Smooth muscle cell (in vitro differentiated cells): ENCODE results near the gene TUBGCP3. TPM values are rescaled to one million over a fixed set of nuclear protein-coding genes. Genes with fewer than 3 reads are reported as not detected.

Experiments used
- DNase-seq: peaks from one replicate; lab custom pipeline; 2025; ENCODE audit not compliant: unreplicated experiment; lab: John Stamatoyannopoulos, UW
- H2AFZ ChIP-seq: fragments of 200-600 bp; sonication (generic); 2 replicates; pipeline ENCODE4 v1.6.0; 2016; ENCODE audit warnings: antibody characterized with exemption, low read depth, mild to moderate bottlenecking
- H3F3A ChIP-seq: fragments of 200-600 bp; sonication (generic); 2 replicates; pipeline ENCODE4 v1.6.0; 2017; ENCODE audit warnings: antibody characterized with exemption, low read depth
- H3K27ac ChIP-seq: fragments of 200-600 bp; sonication (generic); 2 replicates; pipeline ENCODE4 v1.5.1; 2016; ENCODE audit warnings: low read depth, mild to moderate bottlenecking
- H3K27me3 ChIP-seq: fragments of 200-600 bp; sonication (generic); 2 replicates; pipeline ENCODE4 v1.6.1; 2016; ENCODE audit warnings: low read depth, mild to moderate bottlenecking
- H3K36me3 ChIP-seq: fragments of 200-600 bp; sonication (generic); 2 replicates; pipeline ENCODE4 v1.5.1; 2016; ENCODE audit warnings: low read depth
- H3K4me1 ChIP-seq: fragments of 200-600 bp; sonication (generic); 2 replicates; pipeline ENCODE4 v1.5.1; 2016; ENCODE audit warnings: low read depth
- H3K4me2 ChIP-seq: fragments of 200-600 bp; sonication (generic); 2 replicates; pipeline ENCODE4 v1.6.0; 2016; ENCODE audit warnings: mild to moderate bottlenecking
- H3K4me3 ChIP-seq: fragments of 200-600 bp; sonication (generic); 2 replicates; pipeline ENCODE4 v1.5.1; 2016; ENCODE audit warnings: mild to moderate bottlenecking
- H3K79me2 ChIP-seq: fragments of 200-600 bp; sonication (generic); 2 replicates; pipeline ENCODE4 v1.6.0; 2016; ENCODE audit warnings: low read depth, mild to moderate bottlenecking
- H3K9ac ChIP-seq: fragments of 200-600 bp; sonication (generic); 2 replicates; pipeline ENCODE4 v1.6.0; 2016; ENCODE audit warnings: low read depth
- H3K9me3 ChIP-seq: fragments of 200-600 bp; sonication (generic); replicated peaks from 2 replicates; pipeline ENCODE4 v1.5.1; 2016; ENCODE audit warnings: low read depth
- H4K20me1 ChIP-seq: fragments of 200-600 bp; sonication (generic); 2 replicates; pipeline ENCODE4 v1.6.0; 2016; ENCODE audit warnings: low read depth
- CTCF ChIP-seq: fragments of 200-600 bp; sonication (generic); IDR thresholded peaks from 2 replicates; pipeline ENCODE4 v1.5.1; 2017; ENCODE audit warnings: borderline replicate concordance, mild to moderate bottlenecking, antibody characterized with exemption; ENCODE audit not compliant: insufficient read depth, poor library complexity, severe bottlenecking
- WGBS: methylation state at CpG from one replicate; pipeline ENCODE4 v1.1.7; 2016; ENCODE audit warnings: low lambda C conversion rate; 5-methylcytosine and 5-hydroxymethylcytosine counted together
- polyA plus RNA-seq: library from polyadenylated mRNA; unstranded; fragments of >200 nt; fragmentation: Nextera tagmentation; extraction: Ambion mirVana; gene quantifications from 2 replicates; pipeline ENCODE4 v1.2.1, GENCODE V29; 2016
- total RNA-seq: library from RNA; depleted of rRNA; stranded (reverse); fragments of >200 nt; gene quantifications from 2 replicates; pipeline ENCODE4 v1.2.3, GENCODE V29; 2014

Gene TUBGCP3
- total and polyA plus RNA-seq, 2 experiments from 2014 or later: 9.4 to 12.4 TPM

- WGBS: 91% methylated on average over 7 of the region's 7 CpGs
Measured at GRCh38 chr13:112614835-112615234, 26.9 kb upstream of the TUBGCP3 start.

DNA sequence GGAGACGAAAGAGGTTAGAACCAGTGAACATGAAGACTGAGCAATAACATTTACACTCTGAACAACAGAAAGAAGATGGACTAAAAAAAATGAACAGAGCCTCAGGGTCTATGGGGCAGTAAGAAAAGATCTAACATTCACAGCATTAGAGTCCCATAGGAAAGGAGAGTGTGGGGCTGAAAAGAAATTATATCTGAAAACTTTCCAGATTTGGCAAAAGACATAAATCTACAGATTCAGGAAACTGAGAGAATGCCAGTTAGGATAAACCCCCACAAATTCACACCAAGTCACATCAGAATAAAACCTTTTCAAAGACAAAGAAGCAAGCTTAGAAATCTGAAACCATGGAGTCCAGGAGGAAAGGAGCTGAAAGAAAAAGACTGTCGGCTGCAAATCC, 20.3 kb upstream of the TUBGCP3 start:
- Histone ChIP-seq H3K36me3 (no peaks in the 10 kb centered on the region), H3K4me3 (no peak overlapping the region), H3K4me2 (no peak overlapping the region), H3K4me1 (peaks cover 4% of the 10 kb centered on the region), H4K20me1 (no peaks in the 10 kb centered on the region), H3K9ac (no peak overlapping the region), H2AFZ (no peak overlapping the region), H3K27me3 (peaks cover 10% of the 10 kb centered on the region), H3K9me3 (no peaks in the 10 kb centered on the region), H3F3A (no peaks in the 10 kb centered on the region), H3K79me2 (no peaks in the 10 kb centered on the region), H3K27ac (no peak overlapping the region)
- no peak for TF ChIP-seq CTCF
- no peak for DNase-seq
- 91% methylated on average over 2 of the region's 2 CpGs for WGBS

More at GRCh38 chr13:112614835-112615234, 26.9 kb upstream of the TUBGCP3 start:
- Histone ChIP-seq H3K4me3 (no peak overlapping the region), H2AFZ (no peak overlapping the region), H3F3A (no peaks in the 10 kb centered on the region), H3K9ac (no peak overlapping the region), H3K9me3 (no peaks in the 10 kb centered on the region), H3K79me2 (no peaks in the 10 kb centered on the region), H3K36me3 (no peaks in the 10 kb centered on the region), H3K27ac (no peak overlapping the region), H3K27me3 (peaks cover 10% of the 10 kb centered on the region), H3K4me2 (no peak overlapping the region), H4K20me1 (no peaks in the 10 kb centered on the region), H3K4me1 (peaks cover under 1% of the 10 kb centered on the region)
- no peak for DNase-seq
- TF ChIP-seq CTCF: no peak

DNA sequence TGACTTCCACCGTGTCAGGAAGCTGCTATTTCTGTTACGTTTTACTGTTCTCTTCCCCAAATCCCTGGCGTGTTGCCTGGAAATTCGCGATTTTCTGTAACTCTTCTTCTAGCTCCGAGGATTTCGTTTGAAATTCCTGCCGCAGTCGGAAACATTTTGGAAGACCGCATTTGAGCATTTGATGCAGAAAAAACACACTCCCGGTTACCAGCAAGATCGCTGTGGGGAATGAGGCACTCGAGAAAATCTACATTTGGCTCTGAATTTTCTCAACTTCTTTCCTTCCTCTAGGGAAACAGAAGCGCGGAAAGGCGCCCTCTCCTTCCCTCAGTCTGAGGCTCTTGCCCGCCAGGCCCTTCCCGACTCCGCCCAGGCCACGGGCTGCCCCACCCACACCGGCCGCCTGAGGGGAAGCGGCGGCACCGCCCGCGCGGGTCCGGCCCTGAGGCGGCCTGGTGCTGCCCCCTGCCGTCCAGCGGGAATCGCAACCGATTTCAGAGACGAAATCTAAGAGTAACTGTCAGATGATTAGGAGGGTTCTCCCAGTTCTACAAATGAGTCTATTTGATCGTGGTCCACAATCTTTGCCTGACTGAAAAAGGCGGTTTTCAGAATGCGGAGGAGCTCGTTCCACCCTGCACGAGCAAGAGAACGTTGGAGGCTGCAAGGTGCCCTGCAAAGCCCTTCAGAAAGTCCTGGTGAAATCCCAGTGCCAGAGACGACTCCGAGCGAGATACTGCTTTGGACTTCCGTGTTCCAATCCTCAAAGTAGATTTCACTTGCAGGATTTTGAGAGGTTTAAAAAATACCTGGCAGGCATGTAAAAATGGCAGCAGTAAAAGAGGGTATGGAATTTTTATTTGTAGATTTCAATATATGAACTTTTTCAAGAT, 18.4 kb upstream of the TUBGCP3 start:
- Histone ChIP-seq H2AFZ (peak overlapping the region; percentile 99), H3K79me2 (no peaks in the 10 kb centered on the region), H3K9me3 (no peaks in the 10 kb centered on the region), H3K4me3 (peak overlapping the region; percentile 65), H3K27me3 (peaks cover 10% of the 10 kb centered on the region), H3K27ac (peak overlapping the region; percentile 25), H4K20me1 (no peaks in the 10 kb centered on the region), H3K4me1 (peaks cover 4% of the 10 kb centered on the region), H3F3A (no peaks in the 10 kb centered on the region), H3K9ac (peak overlapping the region; percentile 14), H3K36me3 (no peaks in the 10 kb centered on the region), H3K4me2 (peak overlapping the region; percentile 91)
- 8% methylated on average over 45 of the region's 45 CpGs for WGBS
- peak; percentile 94 for TF ChIP-seq CTCF
- DNase-seq: peak; percentile 80
